RWPE1 (cell line): ENCODE results near the gene ANTXRL.
"Not testable (repeated sequence)": the region's sequence is repeated elsewhere in the genome, so short reads cannot be mapped to it uniquely, and the experiment has no call there.

Experiments used
- CTCF ChIA-PET: fragments of 350-600 bp; sonication (Branson Sonifier 250); formaldehyde crosslinking; extraction: SDS; loops from one replicate; lab custom pipeline; 2021; lab: Yijun Ruan, JAX
- POLR2A ChIA-PET: fragments of 400-600 bp; formaldehyde crosslinking; extraction: SDS; loops from one replicate; lab custom pipeline; 2020; ENCODE audit warnings: antibody characterized with exemption; ENCODE audit not compliant: low non-redundant PET; lab: Yijun Ruan, JAX
- DNase-seq: peaks from one replicate; pipeline ENCODE4 v3.0.0; 2012; ENCODE audit warnings: low spot score
- H3K27ac ChIP-seq: fragments of 450-650 bp; 2 replicates; pipeline ENCODE4 v1.5.1; 2017
- TF ChIP-seq, protein P1 (sequence below): fragments of 450-650 bp; conservative IDR thresholded peaks from 2 replicates; pipeline ENCODE4 v1.5.1; 2017; ENCODE audit warnings: low read depth, mild to moderate bottlenecking

The ANTXRL gene

GRCh38 chr10:46250898-46251856, 35.6 kb upstream of the ANTXRL start:
- ChIA-PET CTCF (no interaction called here), POLR2A (no interaction called here)
- no peak for DNase-seq
- H3K27ac ChIP-seq: no peak overlapping the region
- TF ChIP-seq, protein P1, sequence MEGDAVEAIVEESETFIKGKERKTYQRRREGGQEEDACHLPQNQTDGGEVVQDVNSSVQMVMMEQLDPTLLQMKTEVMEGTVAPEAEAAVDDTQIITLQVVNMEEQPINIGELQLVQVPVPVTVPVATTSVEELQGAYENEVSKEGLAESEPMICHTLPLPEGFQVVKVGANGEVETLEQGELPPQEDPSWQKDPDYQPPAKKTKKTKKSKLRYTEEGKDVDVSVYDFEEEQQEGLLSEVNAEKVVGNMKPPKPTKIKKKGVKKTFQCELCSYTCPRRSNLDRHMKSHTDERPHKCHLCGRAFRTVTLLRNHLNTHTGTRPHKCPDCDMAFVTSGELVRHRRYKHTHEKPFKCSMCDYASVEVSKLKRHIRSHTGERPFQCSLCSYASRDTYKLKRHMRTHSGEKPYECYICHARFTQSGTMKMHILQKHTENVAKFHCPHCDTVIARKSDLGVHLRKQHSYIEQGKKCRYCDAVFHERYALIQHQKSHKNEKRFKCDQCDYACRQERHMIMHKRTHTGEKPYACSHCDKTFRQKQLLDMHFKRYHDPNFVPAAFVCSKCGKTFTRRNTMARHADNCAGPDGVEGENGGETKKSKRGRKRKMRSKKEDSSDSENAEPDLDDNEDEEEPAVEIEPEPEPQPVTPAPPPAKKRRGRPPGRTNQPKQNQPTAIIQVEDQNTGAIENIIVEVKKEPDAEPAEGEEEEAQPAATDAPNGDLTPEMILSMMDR: no peak

GRCh38 chr10:46251857-46252847, 34.6 kb upstream of the ANTXRL start:
- ChIA-PET CTCF (no interaction called here), POLR2A (no interaction called here)
- TF ChIP-seq, protein P1: no peak
- no peak overlapping the region for H3K27ac ChIP-seq
- no peak for DNase-seq

- TF ChIP-seq, protein P1: no peak
- CTCF ChIA-PET: no interaction called here
- POLR2A ChIA-PET: no interaction called here
- H3K27ac ChIP-seq: no peak overlapping the region
- DNase-seq: no peak
Measured at GRCh38 chr10:46253076-46254006, 33.5 kb upstream of the ANTXRL start.

DNA sequence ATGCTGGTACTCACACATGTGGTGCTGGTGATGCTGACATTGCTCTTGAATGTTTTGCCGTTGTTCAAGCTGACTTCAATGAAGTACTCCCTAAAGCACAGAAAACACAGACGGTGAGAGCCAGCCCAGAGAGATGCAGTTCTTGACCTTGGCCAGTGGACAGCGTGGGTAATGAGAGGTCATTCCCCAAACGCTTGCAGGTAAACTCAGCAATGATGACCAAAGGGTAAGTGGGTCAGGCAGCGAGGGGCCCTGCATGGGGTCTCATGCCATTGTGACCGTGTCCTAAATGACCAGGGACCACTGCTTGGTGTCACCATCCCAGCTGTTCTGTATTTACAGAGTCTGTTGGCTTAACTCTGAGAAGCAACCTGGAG, 32.8 kb upstream of the ANTXRL start:
- CTCF ChIA-PET: no interaction called here
- no peak for DNase-seq
- no peak overlapping the region for H3K27ac ChIP-seq
- TF ChIP-seq, protein P1: no peak
- POLR2A ChIA-PET: no interaction called here

DNA sequence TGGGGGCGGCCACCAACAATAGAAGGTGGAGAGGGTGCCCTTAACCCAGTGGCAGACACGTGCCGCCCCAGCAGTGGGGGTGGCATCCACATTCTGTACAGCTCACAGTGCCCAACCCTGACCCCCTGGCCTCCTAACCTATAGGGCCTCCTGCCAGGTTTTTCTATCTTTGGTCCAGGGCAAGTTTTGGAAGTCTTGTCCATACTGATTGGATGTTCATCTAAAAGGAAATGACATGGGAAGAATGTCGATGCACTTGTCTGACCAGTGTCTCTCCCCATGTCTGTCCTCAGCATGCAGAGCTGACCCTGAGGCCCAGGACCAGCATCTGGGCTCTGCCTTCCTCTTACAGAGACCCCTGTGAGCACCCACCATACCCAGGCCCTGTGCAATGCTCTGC, 32.3 kb upstream of the ANTXRL start:
- no peak overlapping the region for H3K27ac ChIP-seq
- TF ChIP-seq, protein P1: no peak
- ChIA-PET POLR2A (no interaction called here), CTCF (no interaction called here)
- DNase-seq: no peak

- POLR2A ChIA-PET, CTCF ChIA-PET, H3K27ac ChIP-seq, DNase-seq: not testable (repeated sequence)
Measured at GRCh38 chr10:46255210-46255609, 31.6 kb upstream of the ANTXRL start.
